ENCODE data around the gene CYBC1. TPM values are rescaled to one million over a fixed set of nuclear protein-coding genes. Genes with fewer than 3 reads are reported as not detected.
"Not testable (repeated sequence)": the region's sequence is repeated elsewhere in the genome, so short reads cannot be mapped to it uniquely, and the experiment has no call there.

Gene CYBC1
- polyA plus RNA-seq, 4 donors = 40.5 to 53.5 (median 50.5) TPM

- DNase-seq (ENCODE audit: low read depth in 4 of 4, low spot score in 3 of 4) = no peak
Observed at GRCh38 chr17:82480318-82480717, 29.8 kb upstream of the CYBC1 start.

GRCh38 chr17:82479602-82480001, 29.1 kb upstream of the CYBC1 start:
- no peak for DNase-seq (ENCODE audit: low read depth in 4 of 4, low spot score in 3 of 4)

- DNase-seq (ENCODE audit: low read depth in 4 of 4, low spot score in 3 of 4) = no peak
Observed at GRCh38 chr17:82477934-82478333, 27.4 kb upstream of the CYBC1 start.

GRCh38 chr17:82475458-82475857, 24.9 kb upstream of the CYBC1 start:
- DNase-seq (ENCODE audit: low read depth in 4 of 4, low spot score in 3 of 4) = no peak

- no peak for DNase-seq (ENCODE audit: low read depth in 4 of 4, low spot score in 3 of 4)
Observed at GRCh38 chr17:82474223-82475010, 23.9 kb upstream of the CYBC1 start.

- DNase-seq (ENCODE audit: low read depth in 4 of 4, low spot score in 3 of 4) = no peak
Observed at GRCh38 chr17:82470065-82470464, 19.5 kb upstream of the CYBC1 start.

- no peak for DNase-seq (ENCODE audit: low read depth in 4 of 4, low spot score in 3 of 4)
Observed at GRCh38 chr17:82468692-82469091, 18.1 kb upstream of the CYBC1 start.

GRCh38 chr17:82465023-82465603, 14.6 kb upstream of the CYBC1 start:
- no peak for DNase-seq (ENCODE audit: low read depth in 4 of 4, low spot score in 3 of 4)

GRCh38 chr17:82464567-82464929, 14.0 kb upstream of the CYBC1 start:
- no peak for DNase-seq (ENCODE audit: low read depth in 4 of 4, low spot score in 3 of 4)

- no peak for DNase-seq (ENCODE audit: low read depth in 4 of 4, low spot score in 3 of 4)
Observed at GRCh38 chr17:82463925-82464566, 13.5 kb upstream of the CYBC1 start.

GRCh38 chr17:82463391-82463790, 12.8 kb upstream of the CYBC1 start:
- no peak for DNase-seq (ENCODE audit: low read depth in 4 of 4, low spot score in 3 of 4)

GRCh38 chr17:82461827-82462524, 11.4 kb upstream of the CYBC1 start:
- DNase-seq (ENCODE audit: low read depth in 4 of 4, low spot score in 3 of 4) = no peak

GRCh38 chr17:82459936-82460335, 9.4 kb upstream of the CYBC1 start:
- not testable (repeated sequence) for DNase-seq (ENCODE audit: low read depth in 4 of 4, low spot score in 3 of 4)

- peak in 1 of 4 donors; percentile 29 for DNase-seq (ENCODE audit: low read depth in 4 of 4, low spot score in 3 of 4)
Observed at GRCh38 chr17:82458885-82459424, 8.4 kb upstream of the CYBC1 start.

- peak; percentile 90 to 97 (median 96) for DNase-seq (ENCODE audit: low read depth in 4 of 4, low spot score in 3 of 4)
Observed at GRCh38 chr17:82458179-82458884, 7.8 kb upstream of the CYBC1 start, which contains the start of gene NARF. Gene NARF, plus strand, starts transcription at chr17:82458741. Its CDS starts 63 bp downstream, at chr17:82458804.

GRCh38 chr17:82457929-82458178, 7.3 kb upstream of the CYBC1 start:
- DNase-seq (ENCODE audit: low read depth in 4 of 4, low spot score in 3 of 4) = no peak

- DNase-seq (ENCODE audit: low read depth in 4 of 4, low spot score in 3 of 4) = no peak
Observed at GRCh38 chr17:82457073-82457928, 6.7 kb upstream of the CYBC1 start.

- not testable (repeated sequence) for DNase-seq (ENCODE audit: low read depth in 4 of 4, low spot score in 3 of 4)
Observed at GRCh38 chr17:82453706-82454105, 3.2 kb upstream of the CYBC1 start.

- not testable (repeated sequence) for DNase-seq (ENCODE audit: low read depth in 4 of 4, low spot score in 3 of 4)
Observed at GRCh38 chr17:82453151-82453550, 2.6 kb upstream of the CYBC1 start.

GRCh38 chr17:82452162-82452561, 1.6 kb upstream of the CYBC1 start:
- DNase-seq (ENCODE audit: low read depth in 4 of 4, low spot score in 3 of 4) = no peak

Measured in right renal pelvis (tissue), 4 donors.